IMR-90 (cell line): Measurements from ENCODE around the gene AXL. TPM values are rescaled to one million over a fixed set of nuclear protein-coding genes. Genes with fewer than 3 reads are reported as not detected.
A peak's percentile ranks its signal among the peaks of the same experiment; 100 is the strongest.

Source experiments
- ATAC-seq: fragments of 200-7000 bp; cut with Tn5 transposase; 2 replicates; pipeline ENCODE4 v1.9.1; 2020; ENCODE audit warnings: low read depth, mild to moderate bottlenecking, moderate library complexity
- BruUV-seq: library from RNA; stranded (reverse); fragments of 400-500 nt; replicated peaks from 2 replicates; lab custom pipeline; 2021; lab: Mats Ljungman, UMichigan
- CTCF ChIA-PET: fragments of 300-600 bp; formaldehyde crosslinking; extraction: SDS; loops from one replicate; lab custom pipeline; 2021; ENCODE audit warnings: antibody characterized with exemption; lab: Yijun Ruan, JAX
- POLR2A ChIA-PET: fragments of 300-600 bp; sonication (Branson Sonifier 250); formaldehyde crosslinking; loops from one replicate; lab custom pipeline; 2022; ENCODE audit warnings: antibody characterized with exemption; ENCODE audit not compliant: unreplicated experiment; lab: Charles Lee
- DNase-seq: peaks from one replicate; pipeline ENCODE4 v3.0.0; 2013
- H2AFZ ChIP-seq: replicated peaks from 2 replicates; pipeline ENCODE3; 2013; ENCODE audit warnings: low read length, mild to moderate bottlenecking; ENCODE audit not compliant: poor library complexity
- H2AK5ac ChIP-seq: 2 replicates; pipeline ENCODE4 v1.6.1; 2013; ENCODE audit warnings: low read depth, low read length, inconsistent platforms
- H2AK9ac ChIP-seq: replicated peaks from 2 replicates; pipeline ENCODE3; 2013; ENCODE audit warnings: mild to moderate bottlenecking, low read depth, low read length, moderate library complexity; ENCODE audit not compliant: poor library complexity
- H2BK120ac ChIP-seq: 2 replicates; pipeline ENCODE4 v1.6.1; 2013; ENCODE audit warnings: low read depth, low read length, inconsistent platforms
- H2BK15ac ChIP-seq: 3 replicates; pipeline ENCODE4 v1.6.1; 2013; ENCODE audit warnings: low read depth, low read length, inconsistent platforms
- H2BK20ac ChIP-seq: 2 replicates; pipeline ENCODE4 v1.6.1; 2013; ENCODE audit warnings: low read depth, mild to moderate bottlenecking, inconsistent platforms, low read length, moderate library complexity
- H2BK5ac ChIP-seq: 2 replicates; pipeline ENCODE4 v1.6.1; 2013; ENCODE audit warnings: mild to moderate bottlenecking, low read depth, low read length, inconsistent platforms; ENCODE audit not compliant: poor library complexity, severe bottlenecking
- H3K14ac ChIP-seq: replicated peaks from 2 replicates; pipeline ENCODE4 v1.6.1; 2013; ENCODE audit warnings: low read depth, low read length, inconsistent platforms
- H3K18ac ChIP-seq: 2 replicates; pipeline ENCODE4 v1.6.1; 2013; ENCODE audit warnings: low read depth, low read length, control low read depth
- H3K23ac ChIP-seq: 2 replicates; pipeline ENCODE4 v1.6.1; 2013; ENCODE audit warnings: low read depth, low read length, inconsistent platforms
- H3K27ac ChIP-seq: 2 replicates; pipeline ENCODE4 v1.5.1; 2013; ENCODE audit warnings: mild to moderate bottlenecking, control low read depth, low read length; ENCODE audit not compliant: insufficient read depth
- H3K27me3 ChIP-seq: 2 replicates; pipeline ENCODE4 v1.6.1; 2013; ENCODE audit warnings: low read length; ENCODE audit not compliant: control insufficient read depth, insufficient read depth
- H3K36me3 ChIP-seq: 2 replicates; pipeline ENCODE4 v1.6.1; 2013; ENCODE audit warnings: low read length, mixed read lengths; ENCODE audit not compliant: control insufficient read depth, insufficient read depth
- H3K4ac ChIP-seq: 2 replicates; pipeline ENCODE4 v1.6.1; 2013; ENCODE audit warnings: low read depth, low read length, inconsistent platforms
- H3K4me1 ChIP-seq: 2 replicates; pipeline ENCODE4 v1.6.1; 2013; ENCODE audit warnings: low read length, mixed read lengths; ENCODE audit not compliant: control insufficient read depth, insufficient read depth
- H3K4me2 ChIP-seq: 2 replicates; pipeline ENCODE4 v1.6.1; 2013; ENCODE audit warnings: low read depth, mild to moderate bottlenecking, control low read depth, low read length, moderate library complexity
- H3K4me3 ChIP-seq: 2 replicates; pipeline ENCODE4 v1.5.1; 2013; ENCODE audit warnings: low read depth, mild to moderate bottlenecking, control low read depth, low read length, moderate library complexity; ENCODE audit not compliant: insufficient read depth
- H3K56ac ChIP-seq: 2 replicates; pipeline ENCODE4 v1.6.1; 2013; ENCODE audit warnings: low read length, inconsistent platforms; ENCODE audit not compliant: insufficient read depth; ENCODE audit errors: extremely low read depth
- H3K79me1 ChIP-seq, 2 experiments: 2 replicates each; pipeline ENCODE4 v1.6.1; 2013; ENCODE audit warnings: low read length in 2 of 2, inconsistent platforms in 1 of 2, low read depth in 1 of 2
- H3K9ac ChIP-seq: 2 replicates; pipeline ENCODE4 v1.6.1; 2013; ENCODE audit warnings: low read depth, low read length, control low read depth
- H3K9me1 ChIP-seq: 2 replicates; pipeline ENCODE4 v1.6.1; 2013; ENCODE audit warnings: low read length, inconsistent platforms; ENCODE audit not compliant: insufficient read depth
- H3K9me3 ChIP-seq: 2 replicates; pipeline ENCODE4 v1.6.1; 2013; ENCODE audit warnings: low read length; ENCODE audit not compliant: control insufficient read depth, insufficient read depth
- H4K20me1 ChIP-seq: 2 replicates; pipeline ENCODE4 v1.6.1; 2013; ENCODE audit warnings: low read length, inconsistent platforms; ENCODE audit not compliant: insufficient read depth
- H4K5ac ChIP-seq: 2 replicates; pipeline ENCODE4 v1.6.1; 2013; ENCODE audit warnings: mild to moderate bottlenecking, low read depth, low read length, control low read depth
- H4K8ac ChIP-seq, 2 experiments: 2 replicates each; pipeline ENCODE4 v1.6.1; 2013; ENCODE audit warnings: low read depth in 2 of 2, low read length in 2 of 2, control low read depth in 1 of 2, inconsistent platforms in 1 of 2
- H4K91ac ChIP-seq: 2 replicates; pipeline ENCODE4 v1.6.1; 2013; ENCODE audit warnings: low read depth, low read length, inconsistent platforms; ENCODE audit not compliant: insufficient read depth
- BHLHE40 ChIP-seq: fragments of 150-350 bp; IDR thresholded peaks from 2 replicates; pipeline ENCODE4 v1.6.1; 2016; ENCODE audit warnings: mild to moderate bottlenecking, low read depth, low read length
- CEBPB ChIP-seq: IDR thresholded peaks from 2 replicates; pipeline ENCODE4 v1.6.1; 2012; ENCODE audit warnings: low read depth, low read length, improper control_type of control experiment
- CHD1 ChIP-seq: IDR thresholded peaks from 2 replicates; pipeline ENCODE4 v1.6.1; 2012; ENCODE audit warnings: low read depth, low read length, improper control_type of control experiment
- FOS ChIP-seq: fragments of 150-350 bp; IDR thresholded peaks from 2 replicates; pipeline ENCODE4 v1.6.1; 2016; ENCODE audit warnings: low read depth, low read length
- MAFK ChIP-seq: IDR thresholded peaks from 2 replicates; pipeline ENCODE4 v1.6.1; 2012; ENCODE audit warnings: low read depth, low read length, improper control_type of control experiment
- MAZ ChIP-seq: IDR thresholded peaks from 2 replicates; pipeline ENCODE4 v1.6.1; 2012; ENCODE audit warnings: low read depth, mild to moderate bottlenecking, low read length, improper control_type of control experiment, moderate library complexity, borderline replicate concordance
- MXI1 ChIP-seq: IDR thresholded peaks from 2 replicates; pipeline ENCODE4 v1.6.1; 2012; ENCODE audit warnings: low read depth, mild to moderate bottlenecking, low read length, moderate library complexity, borderline replicate concordance
- NFE2L2 ChIP-seq: fragments of 150-350 bp; IDR thresholded peaks from 2 replicates; pipeline ENCODE4 v1.6.1; 2016; ENCODE audit warnings: low read depth, mild to moderate bottlenecking, low read length
- POLR2A ChIP-seq: IDR thresholded peaks from 2 replicates; pipeline ENCODE4 v1.6.1; 2012; ENCODE audit warnings: mild to moderate bottlenecking, low read depth, low read length
- RAD21 ChIP-seq: IDR thresholded peaks from 2 replicates; pipeline ENCODE4 v1.6.1; 2012; ENCODE audit warnings: low read length, improper control_type of control experiment
- RCOR1 ChIP-seq: IDR thresholded peaks from 2 replicates; pipeline ENCODE4 v1.6.1; 2012; ENCODE audit warnings: mild to moderate bottlenecking, low read length, improper control_type of control experiment; ENCODE audit not compliant: insufficient replicate concordance
- RFX5 ChIP-seq: IDR thresholded peaks from 2 replicates; pipeline ENCODE4 v1.8.0; 2012; ENCODE audit warnings: low read depth, mild to moderate bottlenecking, low read length, moderate library complexity
- SMC3 ChIP-seq: fragments of 150-350 bp; IDR thresholded peaks from 2 replicates; pipeline ENCODE4 v1.6.1; 2016; ENCODE audit warnings: low read depth, mild to moderate bottlenecking, antibody characterized with exemption, low read length, moderate library complexity
- WGBS, 2 experiments: methylation state at CpG; one replicate each; pipeline versions ENCODE4 v1.1.5 to v1.1.7; 2013; ENCODE audit warnings: missing lambda C conversion rate in 2 of 2; ENCODE audit not compliant: insufficient read length in 1 of 2; ENCODE audit errors: extremely low coverage in 2 of 2; 5-methylcytosine and 5-hydroxymethylcytosine counted together
- dilution Hi-C: fragments of 300-500 bp; cut with HindIII; formaldehyde crosslinking; loops from one replicate; pipeline ENCODE4 v1.14.3; 2018; ENCODE audit warnings: low sequenced_read_pairs; ENCODE audit not compliant: unreplicated experiment
- in situ Hi-C: fragments of 300-500 bp; cut with MboI; formaldehyde crosslinking; loops from 3 replicates; pipeline ENCODE4 v1.14.3; 2019; ENCODE audit warnings: low sequenced_read_pairs, inconsistent platforms, mixed read lengths
- intact Hi-C: fragments of 100-400 bp; cut with micrococcal nuclease; formaldehyde crosslinking; loops from 2 replicates; pipeline ENCODE4 v1.10.0; 2022
- polyA plus RNA-seq, 3 experiments: library from polyadenylated mRNA; depleted of rRNA; stranded (reverse); fragments of >200 nt; gene quantifications; 2 replicates each; pipeline ENCODE4 v1.2.3, GENCODE V29; 2012; ENCODE audit warnings: low replicate concordance in 1 of 3
- total RNA-seq: library from RNA; depleted of rRNA; stranded (reverse); fragments of >200 nt; gene quantifications from 2 replicates; pipeline ENCODE4 v1.2.3, GENCODE V29; 2012
- TF ChIP-seq, protein P1 (sequence below): conservative IDR thresholded peaks from 2 replicates; pipeline ENCODE4 v1.5.1; 2012; ENCODE audit warnings: mild to moderate bottlenecking, low read depth, low read length, improper control_type of control experiment
- TF ChIP-seq, protein P2 (sequence below): fragments of 150-350 bp; IDR thresholded peaks from 2 replicates; pipeline ENCODE4 v1.6.1; 2016; ENCODE audit warnings: low read depth, mild to moderate bottlenecking, low read length, moderate library complexity, borderline replicate concordance

The AXL gene
- total and polyA plus RNA-seq, 2 of the 4 experiments (the other 2 are of a cell fraction), result 212 to 466 TPM

DNA sequence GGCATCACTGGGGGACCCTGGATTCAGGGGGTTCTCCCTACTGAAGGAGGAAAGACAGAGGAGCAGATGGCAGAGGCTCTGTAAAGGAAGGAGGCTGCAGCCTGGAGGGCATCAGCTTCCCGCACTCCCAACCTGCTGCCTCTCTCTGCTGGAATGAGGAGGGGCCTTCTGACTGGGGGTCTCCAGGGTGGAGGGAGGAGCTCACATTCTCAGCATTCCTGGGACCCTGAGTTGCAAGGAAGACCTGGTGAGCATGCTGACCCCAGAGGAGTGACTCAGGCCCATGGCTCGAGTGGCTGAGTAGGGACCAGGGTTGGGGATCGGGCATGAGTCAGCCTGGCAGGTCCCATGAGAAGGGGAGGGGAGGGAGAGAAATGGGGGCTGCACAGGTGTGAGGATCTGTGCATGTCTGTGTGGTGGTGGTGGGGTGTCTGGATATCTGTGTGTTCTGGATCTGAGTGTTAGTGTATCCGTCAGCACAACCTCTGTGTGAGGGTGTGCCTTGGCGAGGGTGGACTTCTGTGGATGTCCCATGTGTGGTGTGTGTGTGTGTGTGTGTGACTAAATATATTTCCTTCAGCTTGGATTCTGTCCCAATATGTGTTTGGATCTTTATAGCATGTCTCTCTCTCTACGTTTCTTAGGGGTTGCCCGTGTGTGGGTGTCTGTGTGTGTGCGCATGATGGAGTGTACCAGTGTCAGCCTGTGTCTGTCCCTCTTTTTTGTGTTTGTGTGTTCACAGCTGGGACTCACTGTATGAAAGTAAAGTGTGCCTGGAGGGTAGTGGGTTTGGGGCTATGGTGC lies 4.6 kb downstream of the AXL start:
- dilution Hi-C loops (no loop called here), in situ Hi-C loops (no loop called here)
- peak; percentile 25 for ATAC-seq
- TF ChIP-seq, protein P1, sequence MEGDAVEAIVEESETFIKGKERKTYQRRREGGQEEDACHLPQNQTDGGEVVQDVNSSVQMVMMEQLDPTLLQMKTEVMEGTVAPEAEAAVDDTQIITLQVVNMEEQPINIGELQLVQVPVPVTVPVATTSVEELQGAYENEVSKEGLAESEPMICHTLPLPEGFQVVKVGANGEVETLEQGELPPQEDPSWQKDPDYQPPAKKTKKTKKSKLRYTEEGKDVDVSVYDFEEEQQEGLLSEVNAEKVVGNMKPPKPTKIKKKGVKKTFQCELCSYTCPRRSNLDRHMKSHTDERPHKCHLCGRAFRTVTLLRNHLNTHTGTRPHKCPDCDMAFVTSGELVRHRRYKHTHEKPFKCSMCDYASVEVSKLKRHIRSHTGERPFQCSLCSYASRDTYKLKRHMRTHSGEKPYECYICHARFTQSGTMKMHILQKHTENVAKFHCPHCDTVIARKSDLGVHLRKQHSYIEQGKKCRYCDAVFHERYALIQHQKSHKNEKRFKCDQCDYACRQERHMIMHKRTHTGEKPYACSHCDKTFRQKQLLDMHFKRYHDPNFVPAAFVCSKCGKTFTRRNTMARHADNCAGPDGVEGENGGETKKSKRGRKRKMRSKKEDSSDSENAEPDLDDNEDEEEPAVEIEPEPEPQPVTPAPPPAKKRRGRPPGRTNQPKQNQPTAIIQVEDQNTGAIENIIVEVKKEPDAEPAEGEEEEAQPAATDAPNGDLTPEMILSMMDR, result no peak
- peak; percentile 89 for TF ChIP-seq POLR2A
- no peak for TF ChIP-seq RAD21
- peak; percentile 95 for TF ChIP-seq FOS
- TF ChIP-seq MAFK, result no peak
- no peak for TF ChIP-seq RCOR1
- no peak for TF ChIP-seq MXI1
- no peak for TF ChIP-seq RFX5
- TF ChIP-seq CHD1, result no peak
- TF ChIP-seq, protein P2, sequence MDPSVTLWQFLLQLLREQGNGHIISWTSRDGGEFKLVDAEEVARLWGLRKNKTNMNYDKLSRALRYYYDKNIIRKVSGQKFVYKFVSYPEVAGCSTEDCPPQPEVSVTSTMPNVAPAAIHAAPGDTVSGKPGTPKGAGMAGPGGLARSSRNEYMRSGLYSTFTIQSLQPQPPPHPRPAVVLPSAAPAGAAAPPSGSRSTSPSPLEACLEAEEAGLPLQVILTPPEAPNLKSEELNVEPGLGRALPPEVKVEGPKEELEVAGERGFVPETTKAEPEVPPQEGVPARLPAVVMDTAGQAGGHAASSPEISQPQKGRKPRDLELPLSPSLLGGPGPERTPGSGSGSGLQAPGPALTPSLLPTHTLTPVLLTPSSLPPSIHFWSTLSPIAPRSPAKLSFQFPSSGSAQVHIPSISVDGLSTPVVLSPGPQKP, result no peak
- TF ChIP-seq SMC3, result no peak
- no peak for TF ChIP-seq CEBPB
- peak; percentile 67 for TF ChIP-seq BHLHE40
- peak; percentile 44 for TF ChIP-seq NFE2L2
- TF ChIP-seq MAZ, result peak; percentile 82; the same call in 1 of the 2 replicates

More for the DNA sequence above, 4.6 kb downstream of the AXL start:
- Histone ChIP-seq H3K27me3 (no peaks in the 10 kb centered on the region), H4K8ac (peak overlapping the region; percentile 95 to 99), H3K9me3 (no peaks in the 10 kb centered on the region), H3K9ac (peak overlapping the region; percentile 80), H4K5ac (peak overlapping the region; percentile 70; the same call in 1 of the 2 replicates), H3K14ac (peak overlapping the region; percentile 97), H2BK5ac (peak overlapping the region; percentile 97), H3K27ac (peak overlapping the region; percentile 96), H2AFZ (peak overlapping the region; percentile 49), H4K91ac (peak overlapping the region; percentile 100), H3K79me1 (peaks cover 26 to 66% of the 10 kb centered on the region in 2 experiments), H3K4ac (peak overlapping the region; percentile 100), H2AK9ac (peak overlapping the region; percentile 34), H2BK120ac (peak overlapping the region; percentile 99), H3K4me2 (peak overlapping the region; percentile 78), H2BK20ac (peak overlapping the region; percentile 100), H3K56ac (peak overlapping the region; percentile 100), H3K4me1 (peaks cover 40% of the 10 kb centered on the region), H2BK15ac (peak overlapping the region; percentile 96; the same call in 2 of the 3 replicates), H3K9me1 (peaks cover 21% of the 10 kb centered on the region), H3K4me3 (peak overlapping the region; percentile 15), H3K18ac (peak overlapping the region; percentile 68), H3K36me3 (peaks cover 53% of the 10 kb centered on the region), H4K20me1 (peaks cover 36% of the 10 kb centered on the region), H2AK5ac (peak overlapping the region; percentile 100), H3K23ac (peak overlapping the region; percentile 100)
- intact Hi-C loops, result loop anchor here (2.0 kb wide), 1 partner anchor 39 kb away; no protein-coding TSS in a partner anchor
- ChIA-PET CTCF (no interaction called here), POLR2A (interaction anchor here (1.0 kb wide), 1 partner anchor 42 kb away, joined by 3 read pairs; no protein-coding TSS in a partner anchor)
- WGBS, 2 experiments, result 0% methylated on average over 3 of the region's 8 CpGs; no CpG with 5 or more reads in 1 of the 2 experiments
- no TSS peak for BruUV-seq
- peak; percentile 96 for DNase-seq
